HCT116 (cell line): ENCODE data around the gene PLAU. TPM values are rescaled to one million over a fixed set of nuclear protein-coding genes. Genes with fewer than 3 reads are reported as not detected.

Experiments
- ATAC-seq: fragments of 200-7000 bp; cut with Tn5 transposase; 2 replicates; pipeline ENCODE4 v1.9.1; 2020; ENCODE audit warnings: mild to moderate bottlenecking, moderate library complexity
- BruUV-seq: library from RNA; stranded (reverse); fragments of 400-500 nt; replicated peaks from 2 replicates; lab custom pipeline; 2021; lab: Mats Ljungman, UMichigan
- CTCF ChIA-PET: fragments of 300-600 bp; sonication (Branson Sonifier 250); formaldehyde crosslinking; loops from one replicate; lab custom pipeline; 2021; ENCODE audit warnings: antibody characterized with exemption; lab: Charles Lee
- POLR2A ChIA-PET: fragments of 300-600, 350-600 bp; sonication (Branson Sonifier 250); formaldehyde crosslinking; loops from one replicate; lab custom pipeline; 2021; ENCODE audit warnings: antibody characterized with exemption; lab: Charles Lee
- RAD21 ChIA-PET, 2 experiments: fragments of 300-600 bp; sonication (Branson Sonifier 250); formaldehyde crosslinking; loops; one replicate each; lab custom pipeline; 2023; ENCODE audit warnings: low total read pairs in 2 of 2; ENCODE audit not compliant: uncharacterized antibody in 2 of 2, unreplicated experiment in 2 of 2, low non-redundant PET in 1 of 2; lab: Charles Lee
- DNase-seq: peaks from one replicate; pipeline ENCODE4 v3.0.0-alpha.2; 2010; ENCODE audit warnings: low read depth, low spot score
- H2AFZ ChIP-seq: fragments of 200-600 bp; shearing (Covaris generic), sonication (generic); 2 replicates; pipeline ENCODE4 v1.6.1; 2017; ENCODE audit warnings: low read depth, mixed run types, mixed read lengths, antibody characterized with exemption, low read length; ENCODE audit not compliant: poor library complexity, severe bottlenecking
- H3K27ac ChIP-seq: 2 replicates; pipeline ENCODE4 v1.5.1; 2012; ENCODE audit warnings: low read depth, low read length
- H3K27me3 ChIP-seq: fragments of 200-600 bp; sonication (generic); 2 replicates; pipeline ENCODE4 v1.6.1; 2016; ENCODE audit warnings: mixed run types, low read length, mixed read lengths; ENCODE audit not compliant: insufficient read depth
- H3K36me3 ChIP-seq, 2 experiments: fragments of 200-500 bp in 1 of 2; fragments of 200-600 bp in 1 of 2; sonication (Bioruptor generic) in 1 of 2; sonication (generic) in 1 of 2; 2 replicates each; pipeline versions ENCODE4 v1.5.1 to v1.6.1; 2014 to 2016; ENCODE audit warnings: low read length in 2 of 2, inconsistent platforms in 1 of 2, mixed read lengths in 1 of 2, mixed run types in 1 of 2; ENCODE audit not compliant: insufficient read depth in 2 of 2, control insufficient read depth in 1 of 2
- H3K4me1 ChIP-seq, 2 experiments: fragments of 200-600 bp in 1 of 2; sonication (generic) in 1 of 2; 2 replicates each; pipeline versions ENCODE4 v1.5.1 to v1.6.1; 2012 to 2017; ENCODE audit warnings: low read length in 2 of 2, inconsistent platforms in 1 of 2, mild to moderate bottlenecking in 1 of 2, mixed read lengths in 1 of 2, mixed run types in 1 of 2, moderate library complexity in 1 of 2; ENCODE audit not compliant: insufficient read depth in 2 of 2, control insufficient read depth in 1 of 2
- H3K4me2 ChIP-seq: fragments of 200-600 bp; sonication (generic); 2 replicates; pipeline ENCODE4 v1.6.1; 2017; ENCODE audit warnings: mixed run types, low read length, mixed read lengths
- H3K4me3 ChIP-seq, 2 experiments: fragments of 200-600 bp in 1 of 2; sonication (generic) in 1 of 2; replicated peaks in 1 of 2; 2 replicates each; pipeline ENCODE4 v1.5.1; 2011 to 2016; ENCODE audit warnings: low read length in 2 of 2, control low read depth in 1 of 2, low read depth in 1 of 2, mild to moderate bottlenecking in 1 of 2, mixed read lengths in 1 of 2, mixed run types in 1 of 2
- H3K79me2 ChIP-seq: fragments of 200-600 bp; sonication (generic); 2 replicates; pipeline ENCODE4 v1.6.1; 2017; ENCODE audit warnings: mild to moderate bottlenecking, mixed run types, low read length, moderate library complexity, mixed read lengths; ENCODE audit not compliant: insufficient read depth
- H3K9ac ChIP-seq: fragments of 200-600 bp; sonication (generic); 2 replicates; pipeline ENCODE4 v1.6.1; 2016; ENCODE audit warnings: low read length, mixed read lengths
- H3K9me2 ChIP-seq: fragments of 200-600 bp; sonication (generic), shearing (Covaris generic); 2 replicates; pipeline ENCODE4 v1.6.1; 2017; ENCODE audit warnings: mixed run types, mild to moderate bottlenecking, moderate library complexity; ENCODE audit not compliant: insufficient read depth
- H3K9me3 ChIP-seq, 2 experiments: fragments of 200-500 bp in 1 of 2; fragments of 200-600 bp in 1 of 2; sonication (Bioruptor generic) in 1 of 2; sonication (generic) in 1 of 2; 2 replicates each; pipeline ENCODE4 v1.6.1; 2014 to 2017; ENCODE audit warnings: low read length in 2 of 2, mixed read lengths in 2 of 2, inconsistent platforms in 1 of 2, low read depth in 1 of 2, mild to moderate bottlenecking in 1 of 2, mixed run types in 1 of 2, moderate library complexity in 1 of 2; ENCODE audit not compliant: control insufficient read depth in 1 of 2, insufficient read depth in 1 of 2
- H4K20me1 ChIP-seq: fragments of 200-600 bp; sonication (generic), shearing (Covaris generic); 2 replicates; pipeline ENCODE4 v1.6.1; 2017; ENCODE audit warnings: mixed run types, mild to moderate bottlenecking, moderate library complexity; ENCODE audit not compliant: insufficient read depth
- EGR1 ChIP-seq: IDR thresholded peaks from 2 replicates; pipeline ENCODE4 v1.6.1; 2012; ENCODE audit warnings: low read depth
- ELF1 ChIP-seq: IDR thresholded peaks from 2 replicates; pipeline ENCODE4 v1.6.1; 2012; ENCODE audit warnings: low read depth, borderline replicate concordance
- EZH2 ChIP-seq: fragments of 200-600 bp; sonication (generic); IDR thresholded peaks from 2 replicates; pipeline ENCODE4 v1.6.1; 2017; ENCODE audit warnings: antibody characterized with exemption, mixed run types
- EZH2phosphoT487 ChIP-seq: fragments of 200-600 bp; IDR thresholded peaks from 2 replicates; pipeline ENCODE4 v1.6.1; 2018; ENCODE audit warnings: antibody characterized with exemption, borderline replicate concordance
- FOSL1 ChIP-seq: IDR thresholded peaks from 2 replicates; pipeline ENCODE4 v1.6.1; 2012; ENCODE audit warnings: low read depth
- POLR2AphosphoS5 ChIP-seq: IDR thresholded peaks from 2 replicates; pipeline ENCODE4 v1.6.1; 2011; ENCODE audit warnings: mild to moderate bottlenecking, low read depth, low read length, moderate library complexity
- RAD21 ChIP-seq: IDR thresholded peaks from 2 replicates; pipeline ENCODE4 v1.6.1; 2012; ENCODE audit warnings: low read depth, mild to moderate bottlenecking
- SP1 ChIP-seq: IDR thresholded peaks from 2 replicates; pipeline ENCODE4 v1.6.1; 2012; ENCODE audit warnings: low read depth
- TCF7L2 ChIP-seq: IDR thresholded peaks from 2 replicates; pipeline ENCODE4 v1.7.0; 2011; ENCODE audit warnings: borderline replicate concordance, inconsistent platforms; ENCODE audit not compliant: insufficient read depth, insufficient read length; ENCODE audit errors: extremely low read depth
- YY1 ChIP-seq: IDR thresholded peaks from 2 replicates; pipeline ENCODE4 v1.6.1; 2011; ENCODE audit warnings: low read length, low read depth, moderate library complexity, mild to moderate bottlenecking; ENCODE audit not compliant: insufficient replicate concordance; ENCODE audit errors: extremely low read depth
- intact Hi-C: fragments of 100-400 bp; cut with micrococcal nuclease; formaldehyde crosslinking; loops from 2 replicates; pipeline ENCODE4 v1.10.0; 2022
- total RNA-seq: library from RNA; stranded (reverse); gene quantifications from one replicate; pipeline ENCODE4 v1.2.1, GENCODE V29; 2021; ENCODE audit not compliant: unreplicated experiment
- TF ChIP-seq, protein P1 (sequence below): IDR thresholded peaks from 2 replicates; pipeline ENCODE4 v1.6.1; 2011; ENCODE audit warnings: mild to moderate bottlenecking, low read length, moderate library complexity; ENCODE audit not compliant: insufficient replicate concordance; ENCODE audit errors: extremely low read depth
- TF ChIP-seq, protein P2 (sequence below): IDR thresholded peaks from 2 replicates; pipeline ENCODE4 v1.6.1; 2012

PLAU gene
- total RNA-seq, 1 experiment from 2014 or later, result 60.3 TPM

DNA sequence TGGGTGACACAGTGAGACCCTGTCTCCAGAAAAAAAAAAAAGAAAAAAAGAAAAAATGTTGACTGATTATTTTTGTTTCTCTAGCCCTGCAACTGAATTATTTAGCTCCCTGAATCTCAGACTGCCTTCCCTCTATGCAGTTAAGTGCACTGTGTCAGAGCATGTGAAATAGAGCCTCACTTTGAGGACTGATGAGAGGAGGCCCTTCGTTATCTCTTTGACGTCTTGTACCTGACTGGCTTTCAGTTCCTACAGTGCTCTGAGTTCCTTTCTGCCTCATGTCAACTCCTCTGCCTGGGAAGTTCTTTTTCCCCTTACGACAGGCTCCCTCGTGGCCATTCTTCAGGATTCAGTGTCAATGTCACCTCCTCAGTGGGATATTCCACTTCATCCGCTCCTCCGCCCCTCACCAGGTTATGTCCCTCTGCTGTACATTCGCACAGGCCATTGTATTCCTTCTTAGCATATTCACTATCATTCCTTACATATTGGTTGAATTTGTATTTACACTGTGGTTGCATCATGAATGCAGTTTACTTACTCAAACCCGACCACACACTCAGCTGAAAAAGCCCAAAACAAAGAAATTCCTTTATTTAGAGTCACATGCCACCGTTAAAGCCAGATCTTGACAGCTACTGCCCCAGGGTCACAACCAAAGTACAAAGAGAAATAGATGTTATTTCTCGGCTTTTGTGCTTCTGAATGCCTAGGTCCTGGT lies 18.5 kb upstream of the PLAU start:
- TF ChIP-seq RAD21 (no peak), ELF1 (no peak), SP1 (no peak), FOSL1 (no peak), TCF7L2 (no peak), EZH2 (no peak), YY1 (no peak), EGR1 (no peak), POLR2AphosphoS5 (no peak), EZH2phosphoT487 (no peak)
- TF ChIP-seq, protein P1, sequence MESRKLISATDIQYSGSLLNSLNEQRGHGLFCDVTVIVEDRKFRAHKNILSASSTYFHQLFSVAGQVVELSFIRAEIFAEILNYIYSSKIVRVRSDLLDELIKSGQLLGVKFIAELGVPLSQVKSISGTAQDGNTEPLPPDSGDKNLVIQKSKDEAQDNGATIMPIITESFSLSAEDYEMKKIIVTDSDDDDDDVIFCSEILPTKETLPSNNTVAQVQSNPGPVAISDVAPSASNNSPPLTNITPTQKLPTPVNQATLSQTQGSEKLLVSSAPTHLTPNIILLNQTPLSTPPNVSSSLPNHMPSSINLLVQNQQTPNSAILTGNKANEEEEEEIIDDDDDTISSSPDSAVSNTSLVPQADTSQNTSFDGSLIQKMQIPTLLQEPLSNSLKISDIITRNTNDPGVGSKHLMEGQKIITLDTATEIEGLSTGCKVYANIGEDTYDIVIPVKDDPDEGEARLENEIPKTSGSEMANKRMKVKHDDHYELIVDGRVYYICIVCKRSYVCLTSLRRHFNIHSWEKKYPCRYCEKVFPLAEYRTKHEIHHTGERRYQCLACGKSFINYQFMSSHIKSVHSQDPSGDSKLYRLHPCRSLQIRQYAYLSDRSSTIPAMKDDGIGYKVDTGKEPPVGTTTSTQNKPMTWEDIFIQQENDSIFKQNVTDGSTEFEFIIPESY, result no peak
- TF ChIP-seq, protein P2, sequence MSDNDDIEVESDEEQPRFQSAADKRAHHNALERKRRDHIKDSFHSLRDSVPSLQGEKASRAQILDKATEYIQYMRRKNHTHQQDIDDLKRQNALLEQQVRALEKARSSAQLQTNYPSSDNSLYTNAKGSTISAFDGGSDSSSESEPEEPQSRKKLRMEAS, result no peak
- ChIA-PET POLR2A (interaction anchor here (2.7 to 9.5 kb wide), 3 partner anchors 10 to 40 kb away, joined by 6 to 98 read pairs (median 59); no protein-coding TSS in a partner anchor), RAD21 (interaction anchor here in 1 of 2 experiments (0.7 kb wide), 1 partner anchor 41 kb away, joined by 3 read pairs; no protein-coding TSS in a partner anchor), CTCF (no interaction called here)
- H3K27me3 ChIP-seq, result no peaks in the 10 kb centered on the region
- no peaks in the 10 kb centered on the region for H3K9me3 ChIP-seq
- no TSS peak for BruUV-seq
- no peaks in the 10 kb centered on the region for H3K36me3 ChIP-seq
- ATAC-seq (no peak), DNase-seq (no peak)
- no peaks in the 10 kb centered on the region for H3K9me2 ChIP-seq
- H2AFZ ChIP-seq, result no peak overlapping the region
- no peaks in the 10 kb centered on the region for H3K79me2 ChIP-seq
- intact Hi-C loops, result no loop called here
- H3K27ac ChIP-seq, result no peak overlapping the region
- no peak overlapping the region for H3K4me3 ChIP-seq
- no peak overlapping the region for H3K9ac ChIP-seq
- H3K4me2 ChIP-seq, result peak overlapping the region; percentile 56; the same call in 1 of the 2 replicates
- H4K20me1 ChIP-seq, result no peaks in the 10 kb centered on the region
- peaks cover 72 to 81% of the 10 kb centered on the region in 2 experiments for H3K4me1 ChIP-seq
